OCI-LY3 (cell line): ENCODE data around the gene RDH14.

ENCODE experiments used
- H2AFZ ChIP-seq: fragments of 200-600, 300-600 bp; shearing (Covaris generic); 2 replicates; pipeline ENCODE4 v1.6.0; 2014; ENCODE audit warnings: antibody characterized with exemption, low read depth, low read length
- H3K27ac ChIP-seq: fragments of 200-600, 300-600 bp; sonication (generic); 2 replicates; pipeline ENCODE4 v1.5.1; 2014; ENCODE audit warnings: mild to moderate bottlenecking, low read length, moderate library complexity, mixed read lengths
- H3K27me3 ChIP-seq: fragments of 200-600, 300-600 bp; sonication (generic); 2 replicates; pipeline ENCODE4 v1.6.1; 2014; ENCODE audit warnings: low read depth, low read length, mixed read lengths
- H3K36me3 ChIP-seq: fragments of 200-600, 300-600 bp; sonication (generic); replicated peaks from 2 replicates; pipeline ENCODE3; 2014; ENCODE audit warnings: low read depth, low read length, mixed read lengths
- H3K4me1 ChIP-seq: fragments of 300-600, 200-600 bp; sonication (generic); 2 replicates; pipeline ENCODE4 v1.6.1; 2014; ENCODE audit warnings: low read length, mixed read lengths
- H3K4me2 ChIP-seq: fragments of 200-600, 300-600 bp; sonication (generic); 2 replicates; pipeline ENCODE4 v1.6.1; 2014; ENCODE audit warnings: low read length, mixed read lengths
- H3K4me3 ChIP-seq: fragments of 300-600, 200-600 bp; sonication (generic); 2 replicates; pipeline ENCODE4 v1.5.1; 2014; ENCODE audit warnings: antibody characterized with exemption, mild to moderate bottlenecking, low read length, moderate library complexity
- H3K79me2 ChIP-seq: fragments of 300-600, 200-600 bp; shearing (Covaris generic); 2 replicates; pipeline ENCODE4 v1.6.1; 2014; ENCODE audit warnings: mild to moderate bottlenecking, low read length, mixed read lengths
- H3K9ac ChIP-seq: fragments of 300-600, 200-600 bp; shearing (Covaris generic); 2 replicates; pipeline ENCODE4 v1.6.0; 2014; ENCODE audit warnings: mild to moderate bottlenecking, low read length, moderate library complexity
- H3K9me3 ChIP-seq: fragments of 200-600, 300-600 bp; shearing (Covaris generic); 2 replicates; pipeline ENCODE4 v1.6.1; 2014; ENCODE audit warnings: low read length, mixed read lengths; ENCODE audit not compliant: insufficient read depth
- H4K20me1 ChIP-seq: fragments of 200-600, 300-600 bp; sonication (generic); 2 replicates; pipeline ENCODE4 v1.6.1; 2016; ENCODE audit warnings: low read length, mixed read lengths; ENCODE audit not compliant: insufficient read depth
- EZH2phosphoT487 ChIP-seq: fragments of 200-600 bp; shearing (Covaris generic); IDR thresholded peaks from 2 replicates; pipeline ENCODE4 v1.6.1; 2018; ENCODE audit warnings: antibody characterized with exemption, mixed run types, low read depth
- TF ChIP-seq, protein P1 (sequence below): fragments of 200-600, 300-600 bp; sonication (generic); IDR thresholded peaks from 2 replicates; pipeline ENCODE4 v1.5.1; 2014; ENCODE audit warnings: antibody characterized with exemption, low read length, low read depth

The RDH14 gene

DNA sequence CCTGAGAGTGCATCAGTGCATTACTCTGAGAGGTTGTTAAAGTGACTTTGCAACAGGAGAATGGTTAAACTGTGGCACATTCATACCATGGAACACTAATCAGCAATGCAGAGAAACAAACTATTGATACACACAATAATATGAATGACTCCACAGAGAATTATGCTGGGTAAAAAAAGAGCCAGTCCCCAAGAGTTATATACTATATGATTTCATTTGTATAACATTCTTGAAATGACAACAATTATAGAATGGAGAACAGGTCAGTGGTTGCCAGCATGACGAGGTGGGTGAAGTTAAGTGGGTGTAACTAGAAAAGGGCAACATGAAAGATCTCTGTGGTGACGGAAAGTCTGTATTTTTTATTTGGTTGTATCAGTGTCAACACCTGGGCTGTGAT, 31.9 kb upstream of the RDH14 start:
- H4K20me1 ChIP-seq, result no peaks in the 10 kb centered on the region
- H2AFZ ChIP-seq, result no peak overlapping the region
- no peak overlapping the region for H3K27ac ChIP-seq
- H3K9me3 ChIP-seq, result no peaks in the 10 kb centered on the region
- no peaks in the 10 kb centered on the region for H3K4me1 ChIP-seq
- H3K9ac ChIP-seq, result no peak overlapping the region
- no peak for TF ChIP-seq EZH2phosphoT487
- TF ChIP-seq, protein P1, sequence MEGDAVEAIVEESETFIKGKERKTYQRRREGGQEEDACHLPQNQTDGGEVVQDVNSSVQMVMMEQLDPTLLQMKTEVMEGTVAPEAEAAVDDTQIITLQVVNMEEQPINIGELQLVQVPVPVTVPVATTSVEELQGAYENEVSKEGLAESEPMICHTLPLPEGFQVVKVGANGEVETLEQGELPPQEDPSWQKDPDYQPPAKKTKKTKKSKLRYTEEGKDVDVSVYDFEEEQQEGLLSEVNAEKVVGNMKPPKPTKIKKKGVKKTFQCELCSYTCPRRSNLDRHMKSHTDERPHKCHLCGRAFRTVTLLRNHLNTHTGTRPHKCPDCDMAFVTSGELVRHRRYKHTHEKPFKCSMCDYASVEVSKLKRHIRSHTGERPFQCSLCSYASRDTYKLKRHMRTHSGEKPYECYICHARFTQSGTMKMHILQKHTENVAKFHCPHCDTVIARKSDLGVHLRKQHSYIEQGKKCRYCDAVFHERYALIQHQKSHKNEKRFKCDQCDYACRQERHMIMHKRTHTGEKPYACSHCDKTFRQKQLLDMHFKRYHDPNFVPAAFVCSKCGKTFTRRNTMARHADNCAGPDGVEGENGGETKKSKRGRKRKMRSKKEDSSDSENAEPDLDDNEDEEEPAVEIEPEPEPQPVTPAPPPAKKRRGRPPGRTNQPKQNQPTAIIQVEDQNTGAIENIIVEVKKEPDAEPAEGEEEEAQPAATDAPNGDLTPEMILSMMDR, result no peak
- H3K27me3 ChIP-seq, result no peaks in the 10 kb centered on the region
- no peaks in the 10 kb centered on the region for H3K36me3 ChIP-seq
- H3K4me2 ChIP-seq, result no peak overlapping the region
- no peaks in the 10 kb centered on the region for H3K79me2 ChIP-seq
- H3K4me3 ChIP-seq, result no peak overlapping the region

DNA sequence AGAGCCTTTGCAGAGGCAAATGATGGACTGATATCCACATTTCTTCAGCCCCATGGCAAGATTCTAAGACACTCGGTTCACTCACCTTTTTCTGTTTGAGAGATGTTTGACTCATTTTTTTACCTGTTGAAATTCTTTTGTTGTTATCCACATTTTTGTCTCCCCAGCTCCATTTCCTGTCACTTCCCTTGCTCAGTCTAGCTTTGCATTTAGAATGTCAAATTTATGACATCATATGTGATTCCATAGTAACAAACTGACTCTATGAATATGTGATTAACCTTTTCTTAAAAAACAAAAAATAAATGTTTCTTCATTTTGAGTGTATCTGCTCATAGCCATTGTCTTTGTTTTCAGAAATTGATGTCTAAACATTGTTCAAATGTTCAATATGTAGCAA, 28.9 kb upstream of the RDH14 start, which contains the start of gene NT5C1B:
Gene NT5C1B, minus strand, starts transcription at position 216 of the 400 bp plus-strand sequence. Its CDS starts 101 bp downstream, at position 115.
- no peaks in the 10 kb centered on the region for H3K79me2 ChIP-seq
- no peak within 1 kb of the TSS for H3K4me2 ChIP-seq
- no peak within 1 kb of the TSS for H3K9ac ChIP-seq
- H3K27ac ChIP-seq, result no peak within 1 kb of the TSS
- no peak within 1 kb of the TSS for H3K4me3 ChIP-seq
- H3K36me3 ChIP-seq, result no peaks in the 10 kb centered on the region
- no peaks in the 10 kb centered on the region for H3K4me1 ChIP-seq
- H3K27me3 ChIP-seq, result no peaks in the 10 kb centered on the region
- no peaks in the 10 kb centered on the region for H3K9me3 ChIP-seq
- TF ChIP-seq, protein P1, result no peak
- no peak for TF ChIP-seq EZH2phosphoT487
- no peaks in the 10 kb centered on the region for H4K20me1 ChIP-seq
- H2AFZ ChIP-seq, result no peak within 1 kb of the TSS

DNA sequence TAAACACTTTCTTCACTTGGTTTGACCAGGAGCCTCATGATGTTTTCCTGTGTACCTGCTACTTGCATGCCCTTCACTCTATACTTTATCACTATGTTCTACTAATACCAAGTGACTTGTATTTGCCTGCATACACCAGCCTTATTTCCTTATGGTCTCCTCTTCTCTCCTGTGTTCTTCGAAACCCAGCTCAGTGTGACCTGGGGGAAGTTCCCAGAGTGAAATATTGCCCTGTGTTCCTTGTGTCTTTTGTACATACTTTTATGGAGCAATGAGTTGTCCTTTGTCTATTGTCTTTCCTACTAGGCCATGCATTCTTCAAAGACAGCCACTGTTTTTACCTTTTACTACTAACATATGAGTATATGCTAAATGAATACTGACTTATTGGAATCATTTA, 28.3 kb upstream of the RDH14 start:
- Histone ChIP-seq H3K4me3 (no peak overlapping the region), H3K9me3 (no peaks in the 10 kb centered on the region), H3K36me3 (no peaks in the 10 kb centered on the region), H3K9ac (no peak overlapping the region), H3K27ac (no peak overlapping the region), H4K20me1 (no peaks in the 10 kb centered on the region), H3K79me2 (no peaks in the 10 kb centered on the region), H3K4me2 (no peak overlapping the region), H2AFZ (no peak overlapping the region), H3K4me1 (no peaks in the 10 kb centered on the region), H3K27me3 (no peaks in the 10 kb centered on the region)
- TF ChIP-seq, protein P1, result no peak

DNA sequence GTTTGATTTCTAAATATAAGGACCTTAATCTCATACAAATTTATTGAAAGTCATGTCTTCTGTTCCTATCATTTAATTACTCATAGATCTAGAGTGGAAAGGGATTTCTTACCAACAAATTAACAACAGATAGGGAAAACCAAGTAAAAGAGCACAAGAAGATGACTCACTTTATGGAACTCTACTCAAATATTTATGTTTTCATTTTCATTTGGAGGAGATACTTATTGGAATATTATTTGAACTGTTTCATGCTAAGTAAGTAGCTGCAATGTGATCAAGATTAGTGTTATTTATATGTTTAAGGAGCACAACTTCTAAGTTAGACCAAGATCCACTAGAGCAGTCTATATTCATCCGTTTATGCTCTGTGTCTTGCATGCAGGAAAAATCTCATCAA, 27.6 kb upstream of the RDH14 start:
- Histone ChIP-seq H3K4me2 (no peak overlapping the region), H4K20me1 (no peaks in the 10 kb centered on the region), H3K4me3 (no peak overlapping the region), H3K9me3 (no peaks in the 10 kb centered on the region), H3K27me3 (no peaks in the 10 kb centered on the region), H3K79me2 (no peaks in the 10 kb centered on the region), H2AFZ (no peak overlapping the region), H3K36me3 (no peaks in the 10 kb centered on the region), H3K9ac (no peak overlapping the region), H3K4me1 (no peaks in the 10 kb centered on the region), H3K27ac (no peak overlapping the region)
- TF ChIP-seq EZH2phosphoT487, result no peak
- TF ChIP-seq, protein P1, result no peak
